Coronary artery (tissue), 2 donors: ENCODE measurements around the gene ATP1A4.
"Not testable (repeated sequence)": the region's sequence is repeated elsewhere in the genome, so short reads cannot be mapped to it uniquely, and the experiment has no call there.

Experiments
- DNase-seq: peaks from one replicate; pipeline ENCODE4 v3.0.0-alpha.2; 2017; ENCODE audit warnings: low spot score
- H3K27ac ChIP-seq, 2 donors: fragments of 200-600 bp; sonication (generic); one replicate each; pipeline ENCODE4 v1.5.1; 2016 to 2019
- H3K4me3 ChIP-seq: fragments of 200-600 bp; sonication (generic); 2 replicates; pipeline ENCODE4 v1.5.1; 2016; ENCODE audit warnings: mild to moderate bottlenecking, moderate library complexity
- TF ChIP-seq, protein P1 (sequence below): fragments of 200-600 bp; sonication (generic); IDR thresholded peaks from one replicate; pipeline ENCODE4 v1.5.1; 2019; ENCODE audit warnings: antibody characterized with exemption

The ATP1A4 gene

GRCh38 chr1:160122978-160123495, 28.4 kb upstream of the ATP1A4 start:
- Histone ChIP-seq H3K4me3 (no peak overlapping the region), H3K27ac (no peak overlapping the region)
- TF ChIP-seq, protein P1, sequence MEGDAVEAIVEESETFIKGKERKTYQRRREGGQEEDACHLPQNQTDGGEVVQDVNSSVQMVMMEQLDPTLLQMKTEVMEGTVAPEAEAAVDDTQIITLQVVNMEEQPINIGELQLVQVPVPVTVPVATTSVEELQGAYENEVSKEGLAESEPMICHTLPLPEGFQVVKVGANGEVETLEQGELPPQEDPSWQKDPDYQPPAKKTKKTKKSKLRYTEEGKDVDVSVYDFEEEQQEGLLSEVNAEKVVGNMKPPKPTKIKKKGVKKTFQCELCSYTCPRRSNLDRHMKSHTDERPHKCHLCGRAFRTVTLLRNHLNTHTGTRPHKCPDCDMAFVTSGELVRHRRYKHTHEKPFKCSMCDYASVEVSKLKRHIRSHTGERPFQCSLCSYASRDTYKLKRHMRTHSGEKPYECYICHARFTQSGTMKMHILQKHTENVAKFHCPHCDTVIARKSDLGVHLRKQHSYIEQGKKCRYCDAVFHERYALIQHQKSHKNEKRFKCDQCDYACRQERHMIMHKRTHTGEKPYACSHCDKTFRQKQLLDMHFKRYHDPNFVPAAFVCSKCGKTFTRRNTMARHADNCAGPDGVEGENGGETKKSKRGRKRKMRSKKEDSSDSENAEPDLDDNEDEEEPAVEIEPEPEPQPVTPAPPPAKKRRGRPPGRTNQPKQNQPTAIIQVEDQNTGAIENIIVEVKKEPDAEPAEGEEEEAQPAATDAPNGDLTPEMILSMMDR: no peak
- no peak for DNase-seq

DNA sequence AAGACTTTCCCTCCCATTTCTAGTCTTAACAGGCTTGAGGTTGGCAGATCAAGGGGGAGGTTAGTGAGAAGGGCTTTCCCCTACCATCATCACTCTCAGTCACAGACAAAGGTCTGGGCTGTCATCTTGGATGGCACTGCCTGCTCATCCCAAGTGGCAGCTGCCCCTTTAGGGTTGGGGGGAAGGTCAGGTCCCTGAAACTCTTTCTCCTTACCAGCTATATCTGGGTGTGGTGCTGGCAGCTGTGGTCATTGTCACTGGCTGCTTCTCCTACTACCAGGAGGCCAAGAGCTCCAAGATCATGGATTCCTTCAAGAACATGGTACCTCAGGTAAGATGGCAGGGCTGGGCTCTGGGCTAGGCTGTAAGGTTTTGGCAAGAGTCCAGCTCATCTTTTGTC, 27.7 kb upstream of the ATP1A4 start:
- no peak for DNase-seq
- TF ChIP-seq, protein P1: no peak
- no peak overlapping the region for H3K4me3 ChIP-seq
- H3K27ac ChIP-seq: no peak overlapping the region

GRCh38 chr1:160124705-160125478, 26.5 kb upstream of the ATP1A4 start:
- TF ChIP-seq, protein P1: no peak
- peak overlapping the region in 1 of 2 donors; percentile 67 for H3K27ac ChIP-seq
- DNase-seq: no peak
- H3K4me3 ChIP-seq: no peak overlapping the region

DNA sequence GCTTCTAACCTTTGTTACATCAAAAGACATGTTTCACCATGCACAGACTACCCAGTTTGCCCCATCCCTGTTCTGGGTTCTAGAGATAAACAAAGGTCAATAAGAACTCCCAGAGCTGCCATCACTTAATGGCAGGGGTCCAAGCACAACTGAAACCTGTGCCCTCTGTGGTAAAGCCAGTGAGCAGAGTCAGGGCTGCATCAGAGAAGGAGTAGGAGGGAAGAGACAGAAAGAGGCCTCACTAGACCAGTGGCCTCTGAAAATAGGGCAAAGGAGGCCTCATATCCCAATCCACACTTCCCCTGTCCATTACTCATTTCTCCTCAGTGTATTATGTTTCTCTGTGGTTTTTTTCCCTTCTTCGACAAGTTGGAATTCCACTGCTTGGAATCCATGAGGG, 25.7 kb upstream of the ATP1A4 start:
- peak overlapping the region in 1 of 2 donors; percentile 67 for H3K27ac ChIP-seq
- H3K4me3 ChIP-seq: no peak overlapping the region
- TF ChIP-seq, protein P1: no peak
- DNase-seq: no peak

GRCh38 chr1:160126342-160126741, 25.1 kb upstream of the ATP1A4 start:
- not testable (repeated sequence) for H3K27ac ChIP-seq, DNase-seq, H3K4me3 ChIP-seq

DNA sequence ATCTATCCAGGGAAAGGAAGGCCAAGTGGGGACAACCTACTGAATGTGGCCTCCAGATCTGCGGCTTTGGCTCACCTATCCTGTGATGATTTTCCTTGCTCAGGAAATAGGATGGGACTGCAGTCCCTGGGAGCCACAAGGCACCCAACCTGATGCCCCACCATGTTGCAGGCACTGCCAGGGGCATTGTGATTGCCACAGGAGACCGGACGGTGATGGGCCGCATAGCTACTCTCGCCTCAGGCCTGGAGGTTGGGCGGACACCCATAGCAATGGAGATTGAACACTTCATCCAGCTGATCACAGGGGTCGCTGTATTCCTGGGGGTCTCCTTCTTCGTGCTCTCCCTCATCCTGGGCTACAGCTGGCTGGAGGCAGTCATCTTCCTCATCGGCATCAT, 24.0 kb upstream of the ATP1A4 start:
- Histone ChIP-seq H3K4me3 (no peak overlapping the region), H3K27ac (peak overlapping the region in 1 of 2 donors; percentile 85)
- no peak for DNase-seq
- TF ChIP-seq, protein P1: no peak

- Histone ChIP-seq H3K27ac (peak overlapping the region; percentile 58 to 85), H3K4me3 (no peak overlapping the region)
- no peak for DNase-seq
- TF ChIP-seq, protein P1: no peak
These were observed 23.4 kb upstream of the ATP1A4 start for GRCh38 chr1:160127865-160128523.
